ENCODE measurements around the gene WIPF3. TPM values are rescaled to one million over a fixed set of nuclear protein-coding genes. Genes with fewer than 3 reads are reported as not detected.

Gene WIPF3
- total RNA-seq (2012; rRNA removed) (not detected in 2 replicates), polyA plus RNA-seq (2012; rRNA removed) (not detected in 2 replicates), Bru-seq, nascent RNA (percentile 2 among the genes with signal in this experiment), BruChase-seq, experiment 1, labeled RNA remaining after a 6-hour chase (not detected), BruChase-seq, experiment 2, labeled RNA remaining after a 2-hour chase (percentile 1 among the genes with signal in this experiment)
- not detected in 2 replicates for polyA plus RNA-seq (2012; cell fraction: cytosol; rRNA removed)
- not detected in 2 replicates for polyA plus RNA-seq (2012; cell fraction: nucleus; rRNA removed; ENCODE audit: low replicate concordance)
- long read RNA-seq = 0 reads

GRCh38 chr7:29806208-29806994 lies at the start of gene WIPF3:
Gene WIPF3 (plus strand): TSS chr7:29806508. CDS start chr7:29834725, 28,217 bp downstream.
- no peak within 1 kb of the TSS for H3K18ac ChIP-seq (ENCODE audit: low read depth, low read length)
- intact Hi-C loops (cut with micrococcal nuclease) (no loop called here), dilution Hi-C loops (cut with HindIII; ENCODE audit: low sequenced_read_pairs, unreplicated experiment) (no loop called here), in situ Hi-C loops (cut with MboI; ENCODE audit: low sequenced_read_pairs) (no loop called here)
- H3K9ac ChIP-seq (ENCODE audit: low read depth, low read length) = no peak within 1 kb of the TSS
- ATAC-seq (ENCODE audit: low read depth) (peak; percentile 60), DNase-seq (no peak)
- no peak within 1 kb of the TSS for H3K23ac ChIP-seq (ENCODE audit: low read depth, low read length)
- H3K14ac ChIP-seq (replicated peaks; ENCODE audit: low read depth, low read length) = no peak within 1 kb of the TSS
- H4K5ac ChIP-seq (ENCODE audit: low read depth, low read length) = no peak within 1 kb of the TSS
- peak within 1 kb of the TSS; percentile 21; the same call in 1 of the 2 replicates for H3K4me2 ChIP-seq (ENCODE audit: low read depth, low read length)
- no peak within 1 kb of the TSS for H3K27ac ChIP-seq (ENCODE audit: insufficient read depth, low read length)
- no peak within 1 kb of the TSS for H2AK5ac ChIP-seq (ENCODE audit: low read depth, low read length)
- H2BK5ac ChIP-seq (ENCODE audit: low read depth, low read length, poor library complexity, severe bottlenecking) = no peak within 1 kb of the TSS
- TF ChIP-seq MAZ (IDR thresholded peaks at IDR 0.05; ENCODE audit: borderline replicate concordance, low read depth, low read length) (no peak), FOS (IDR thresholded peaks at IDR 0.05; ENCODE audit: low read depth, low read length) (no peak), MAFK (IDR thresholded peaks at IDR 0.05; ENCODE audit: low read depth, low read length) (no peak), USF2 (IDR thresholded peaks at IDR 0.05; ENCODE audit: low read depth, low read length) (no peak), CEBPB (IDR thresholded peaks at IDR 0.05; ENCODE audit: low read depth, low read length) (no peak), CHD1 (IDR thresholded peaks at IDR 0.05; ENCODE audit: low read depth, low read length) (no peak)
- no peak within 1 kb of the TSS for H2AK9ac ChIP-seq (replicated peaks; ENCODE audit: low read depth, low read length, poor library complexity)
- no peak within 1 kb of the TSS for H3K56ac ChIP-seq (ENCODE audit: extremely low read depth, insufficient read depth, low read length)
- H3K27me3 ChIP-seq (ENCODE audit: control insufficient read depth, insufficient read depth, low read length) = peaks cover 55% of the 10 kb centered on the region
- CTCF ChIA-PET = no interaction called here
- H3K9me3 ChIP-seq (ENCODE audit: control insufficient read depth, insufficient read depth, low read length) = peaks cover 2% of the 10 kb centered on the region; the same call in 1 of the 2 replicates
- H4K8ac ChIP-seq (ENCODE audit: low read depth in 2 of 2, low read length in 2 of 2) = no peak within 1 kb of the TSS
- BruUV-seq (replicated peaks) = no TSS peak
- no peak within 1 kb of the TSS for H3K4ac ChIP-seq (ENCODE audit: low read depth, low read length)
- WGBS, 2 experiments (ENCODE audit: extremely low coverage in 2 of 2, insufficient read length in 1 of 2) = 2% methylated on average over 39 of the region's 99 CpGs; no CpG with 5 or more reads in 1 of the 2 experiments
- no peak within 1 kb of the TSS for H2BK120ac ChIP-seq (ENCODE audit: low read depth, low read length)
- no peaks in the 10 kb centered on the region for H4K20me1 ChIP-seq (ENCODE audit: insufficient read depth, low read length)
- POLR2A ChIA-PET (ENCODE audit: unreplicated experiment) = no interaction called here
- no peak within 1 kb of the TSS; the same call in 1 of the 2 replicates for H3K4me3 ChIP-seq (ENCODE audit: insufficient read depth, low read depth, low read length)
- H3K79me1 ChIP-seq (ENCODE audit: low read depth in 1 of 2, low read length in 2 of 2) = no peaks in the 10 kb centered on the region
- peak within 1 kb of the TSS; percentile 58 for H2AFZ ChIP-seq (replicated peaks; ENCODE audit: low read length, poor library complexity)
- H2BK15ac ChIP-seq (ENCODE audit: low read depth, low read length) = no peak within 1 kb of the TSS
- H3K4me1 ChIP-seq (ENCODE audit: control insufficient read depth, insufficient read depth, low read length) = no peaks in the 10 kb centered on the region
- no peak within 1 kb of the TSS for H4K91ac ChIP-seq (ENCODE audit: insufficient read depth, low read depth, low read length)
- no peaks in the 10 kb centered on the region for H3K36me3 ChIP-seq (ENCODE audit: control insufficient read depth, insufficient read depth, low read length)
- H3K9me1 ChIP-seq (ENCODE audit: insufficient read depth, low read length) = no peaks in the 10 kb centered on the region
- H2BK20ac ChIP-seq (ENCODE audit: low read depth, low read length) = no peak within 1 kb of the TSS

Measured in IMR-90 (cell line).